Stromal cell of bone marrow (primary cell): Measurements from ENCODE around the gene CNDP2.
"Not testable (repeated sequence)": the region's sequence is repeated elsewhere in the genome, so short reads cannot be mapped to it uniquely, and the experiment has no call there.

Experiments
- DNase-seq: peaks from one replicate; pipeline ENCODE4 v3.0.0-alpha.2; 2012; ENCODE audit warnings: low read depth

Gene CNDP2

GRCh38 chr18:74539289-74539688, 43.1 kb downstream of the CNDP2 start:
- no peak for DNase-seq

GRCh38 chr18:74540652-74541421, 44.7 kb downstream of the CNDP2 start:
- DNase-seq = no peak

- DNase-seq = no peak
These were observed 45.8 kb downstream of the CNDP2 start for GRCh38 chr18:74541703-74542555.

- no peak for DNase-seq
These were observed 48.7 kb downstream of the CNDP2 start for GRCh38 chr18:74544898-74545297.

- DNase-seq = no peak
These were observed 49.8 kb downstream of the CNDP2 start for GRCh38 chr18:74546007-74546406.

GRCh38 chr18:74546751-74547530, 50.8 kb downstream of the CNDP2 start:
- DNase-seq = peak; percentile 60

GRCh38 chr18:74547860-74548259, 51.7 kb downstream of the CNDP2 start:
- no peak for DNase-seq

GRCh38 chr18:74549591-74550104, 53.5 kb downstream of the CNDP2 start:
- DNase-seq = no peak

GRCh38 chr18:74550886-74551285, 54.7 kb downstream of the CNDP2 start:
- DNase-seq = no peak

GRCh38 chr18:74551452-74551851, 55.3 kb downstream of the CNDP2 start:
- no peak for DNase-seq

- DNase-seq = peak; percentile 66
These were observed 55.9 kb downstream of the CNDP2 start for GRCh38 chr18:74551936-74552555.

GRCh38 chr18:74556126-74556525, 60.0 kb downstream of the CNDP2 start:
- no peak for DNase-seq

GRCh38 chr18:74558096-74558495, 61.9 kb downstream of the CNDP2 start:
- DNase-seq = no peak

- DNase-seq = no peak
These were observed 66.1 kb downstream of the CNDP2 start for GRCh38 chr18:74562131-74562730.

GRCh38 chr18:74562775-74563174, 66.6 kb downstream of the CNDP2 start:
- DNase-seq = no peak

GRCh38 chr18:74563999-74564398, 67.8 kb downstream of the CNDP2 start:
- DNase-seq = no peak

GRCh38 chr18:74565164-74565563, 69.0 kb downstream of the CNDP2 start:
- DNase-seq = not testable (repeated sequence)

- not testable (repeated sequence) for DNase-seq
These were observed 69.8 kb downstream of the CNDP2 start for GRCh38 chr18:74565993-74566392.

- DNase-seq = no peak
These were observed 71.7 kb downstream of the CNDP2 start for GRCh38 chr18:74567822-74568221.

- no peak for DNase-seq
These were observed 73.2 kb downstream of the CNDP2 start for GRCh38 chr18:74569401-74569800.

- no peak for DNase-seq
These were observed 74.1 kb downstream of the CNDP2 start for GRCh38 chr18:74570266-74570665.
